GM12878 (cell line): ENCODE results near the gene MAPKBP1. TPM values are rescaled to one million over a fixed set of nuclear protein-coding genes. Genes with fewer than 3 reads are reported as not detected.

Experiments
- ATAC-seq: fragments of 200-7000 bp; cut with Tn5 transposase; 3 replicates; pipeline ENCODE4 v1.9.1; 2020; ENCODE audit warnings: mild to moderate bottlenecking, moderate library complexity
- BruUV-seq: library from RNA; stranded (reverse); fragments of 400-500 nt; replicated peaks from 2 replicates; lab custom pipeline; 2021; lab: Mats Ljungman, UMichigan
- CTCF ChIA-PET: fragments of 300-600 bp; sonication (Branson Sonifier 250); formaldehyde crosslinking; extraction: SDS; loops from one replicate; lab custom pipeline; 2021; ENCODE audit warnings: inconsistent platforms; lab: Yijun Ruan, JAX
- POLR2A ChIA-PET: fragments of 350-600 bp; formaldehyde crosslinking; extraction: SDS; loops from one replicate; lab custom pipeline; 2021; ENCODE audit warnings: inconsistent platforms; lab: Charles Lee
- RAD21 ChIA-PET: fragments of 300-600 bp; sonication (Branson Sonifier 250); formaldehyde crosslinking; loops from one replicate; lab custom pipeline; 2023; ENCODE audit warnings: antibody characterized with exemption; ENCODE audit not compliant: unreplicated experiment; lab: Charles Lee
- SMC1A ChIA-PET: fragments of 300-600 bp; sonication (Branson Sonifier 250); formaldehyde crosslinking; loops from one replicate; lab custom pipeline; 2023; ENCODE audit not compliant: unreplicated experiment, uncharacterized antibody; lab: Charles Lee
- DNase-seq: peaks from one replicate; pipeline ENCODE4 v3.0.0-alpha.2; 2011; ENCODE audit warnings: low read depth, low spot score
- FAIRE-seq: peaks from 3 replicates; lab custom pipeline; 2011; peaks lifted over from hg19 to GRCh38; lab: Jason Lieb, UNC
- H2AFZ ChIP-seq: 2 replicates; pipeline ENCODE4 v1.6.0; 2011; ENCODE audit warnings: low read depth, low read length, control low read depth; ENCODE audit not compliant: control insufficient read depth
- H3K27ac ChIP-seq: 2 replicates; pipeline ENCODE4 v1.5.1; 2011; ENCODE audit warnings: control low read depth; ENCODE audit not compliant: control insufficient read depth, insufficient read depth
- H3K27me3 ChIP-seq, 2 experiments: replicated peaks in 1 of 2; 2 replicates each; pipeline versions ENCODE4 v1.6.0 to v1.6.1; 2011; ENCODE audit warnings: low read length in 1 of 2; ENCODE audit not compliant: control insufficient read depth in 2 of 2, insufficient read depth in 2 of 2
- H3K36me3 ChIP-seq, 2 experiments: 2 replicates each; pipeline ENCODE4 v1.5.1; 2011; ENCODE audit warnings: low read length in 1 of 2; ENCODE audit not compliant: control insufficient read depth in 2 of 2, insufficient read depth in 2 of 2
- H3K4me1 ChIP-seq: 2 replicates; pipeline ENCODE4 v1.6.1; 2011; ENCODE audit warnings: mild to moderate bottlenecking, low read length, moderate library complexity, mixed read lengths; ENCODE audit not compliant: control insufficient read depth, insufficient read depth
- H3K4me2 ChIP-seq: 2 replicates; pipeline ENCODE4 v1.6.0; 2011; ENCODE audit warnings: control low read depth; ENCODE audit not compliant: control insufficient read depth, insufficient read depth
- H3K4me3 ChIP-seq: fragments of 200-600 bp; sonication (generic); 2 replicates; pipeline ENCODE4 v1.5.1; 2016
- H3K79me2 ChIP-seq: 2 replicates; pipeline ENCODE4 v1.6.0; 2011; ENCODE audit warnings: low read length; ENCODE audit not compliant: control insufficient read depth, insufficient read depth
- H3K9ac ChIP-seq: 2 replicates; pipeline ENCODE4 v1.8.0; 2011; ENCODE audit warnings: low read length, control low read depth, mixed read lengths; ENCODE audit not compliant: control insufficient read depth, insufficient read depth
- H3K9me3 ChIP-seq: replicated peaks from 3 replicates; pipeline ENCODE4 v1.5.1; 2011; ENCODE audit warnings: mild to moderate bottlenecking, low read length; ENCODE audit not compliant: control insufficient read depth, insufficient read depth
- H4K20me1 ChIP-seq: 2 replicates; pipeline ENCODE4 v1.6.0; 2011; ENCODE audit not compliant: control insufficient read depth, insufficient read depth
- BHLHE40 ChIP-seq, 2 experiments: fragments of 450-650 bp in 1 of 2; IDR thresholded peaks; 2 replicates each; pipeline ENCODE4 v1.6.1; 2011 to 2017; ENCODE audit warnings: low read depth in 2 of 2, borderline replicate concordance in 1 of 2, improper control_type of control experiment in 1 of 2, low read length in 1 of 2, mild to moderate bottlenecking in 1 of 2
- CHD2 ChIP-seq: IDR thresholded peaks from 2 replicates; pipeline ENCODE4 v1.6.1; 2011; ENCODE audit warnings: low read depth, low read length, improper control_type of control experiment, borderline replicate concordance
- EP300 ChIP-seq, 2 experiments: fragments of 150-350 bp in 1 of 2; IDR thresholded peaks; 2 replicates each; pipeline ENCODE4 v1.6.1; 2011 to 2012; ENCODE audit warnings: low read depth in 2 of 2, low read length in 2 of 2, borderline replicate concordance in 1 of 2, improper control_type of control experiment in 1 of 2, inconsistent platforms in 1 of 2; ENCODE audit not compliant: control insufficient read depth in 1 of 2
- FOS ChIP-seq: IDR thresholded peaks from 3 replicates; pipeline ENCODE4 v1.6.1; 2011; ENCODE audit warnings: borderline replicate concordance; ENCODE audit not compliant: insufficient read length; ENCODE audit errors: extremely low read depth
- HDAC2 ChIP-seq: fragments of 200-600 bp; sonication (generic); IDR thresholded peaks from 2 replicates; pipeline ENCODE4 v1.6.1; 2017
- IKZF1 ChIP-seq: fragments of 450-650 bp; conservative IDR thresholded peaks from 2 replicates; pipeline ENCODE4 v1.6.1; 2017; ENCODE audit warnings: antibody characterized with exemption, mild to moderate bottlenecking
- MXI1 ChIP-seq: fragments of 150-350 bp; IDR thresholded peaks from 2 replicates; pipeline ENCODE4 v1.6.1; 2011; ENCODE audit warnings: low read depth, mild to moderate bottlenecking, inconsistent platforms, low read length, improper control_type of control experiment
- MYB ChIP-seq: fragments of 150-350 bp; IDR thresholded peaks from 2 replicates; pipeline ENCODE4 v1.6.1; 2014; ENCODE audit warnings: mild to moderate bottlenecking, low read depth, low read length, borderline replicate concordance
- SREBF2 ChIP-seq: IDR thresholded peaks from 2 replicates; pipeline ENCODE4 v1.6.1; 2012; ENCODE audit warnings: mild to moderate bottlenecking, low read length
- STAT3 ChIP-seq: IDR thresholded peaks from 2 replicates; pipeline ENCODE4 v1.6.1; 2011; ENCODE audit warnings: low read depth, low read length, improper control_type of control experiment
- SUZ12 ChIP-seq: fragments of 200-600 bp; sonication (generic); IDR thresholded peaks from one replicate; pipeline ENCODE4 v1.6.1; 2018; ENCODE audit warnings: antibody characterized with exemption, mild to moderate bottlenecking; ENCODE audit not compliant: unreplicated experiment
- TARDBP ChIP-seq: IDR thresholded peaks from 2 replicates; pipeline ENCODE4 v1.6.1; 2016; ENCODE audit warnings: borderline replicate concordance
- YY1 ChIP-seq: IDR thresholded peaks from 2 replicates; pipeline ENCODE4 v1.6.1; 2011; ENCODE audit warnings: low read depth, mild to moderate bottlenecking, low read length
- ZSCAN29 ChIP-seq: fragments of 450-650 bp; IDR thresholded peaks from 2 replicates; pipeline ENCODE4 v1.6.1; 2017; ENCODE audit warnings: mild to moderate bottlenecking, moderate library complexity
- WGBS: methylation state at CpG from one replicate; pipeline ENCODE4 v1.1.6; 2016; ENCODE audit warnings: low lambda C conversion rate; ENCODE audit not compliant: insufficient replicate concordance, insufficient coverage; ENCODE audit errors: missing lambda C conversion rate; 5-methylcytosine and 5-hydroxymethylcytosine counted together
- in situ Hi-C: fragments of 300-500 bp; cut with MboI; formaldehyde crosslinking; loops from 9 replicates; pipeline ENCODE4 v1.14.3; 2018; ENCODE audit warnings: mixed read lengths
- intact Hi-C: fragments of 100-400 bp; cut with micrococcal nuclease; formaldehyde crosslinking; loops from one replicate; pipeline ENCODE4 v1.14.2; 2022; ENCODE audit not compliant: unreplicated experiment
- polyA plus RNA-seq, 11 experiments: library from polyadenylated mRNA; depleted of rRNA in 4 of 11; unstranded in 6 of 11; stranded (reverse) in 5 of 11; fragments of >200 nt; fragmentation: Nextera tagmentation in 4 of 11; fragmentation: Illumina TruSeq in 1 of 11; extraction: Ambion mirVana in 4 of 11; extraction: Trizol in 1 of 11; gene quantifications; 1 replicate in 1 of 11; 2 replicates in 10 of 11; pipeline versions ENCODE4 v1.2.1 to v1.2.3, GENCODE V29; 2011 to 2016; ENCODE audit warnings: inconsistent platforms in 2 of 11, missing spikeins in 2 of 11, low read depth in 1 of 11
- total RNA-seq, 4 experiments: library from RNA; depleted of rRNA in 3 of 4; stranded (reverse); fragments of >200 nt in 3 of 4; fragmentation: Illumina TruSeq in 1 of 4; extraction: Trizol in 1 of 4; gene quantifications; 2 replicates each; pipeline versions ENCODE4 v1.2.1 to v1.2.3, GENCODE V29; 2013 to 2021
- TF ChIP-seq, protein P1 (sequence below): fragments of 450-650 bp; IDR thresholded peaks from 2 replicates; pipeline ENCODE4 v1.6.1; 2017; ENCODE audit warnings: mild to moderate bottlenecking, moderate library complexity
- TF ChIP-seq, protein P2 (sequence below): IDR thresholded peaks from 2 replicates; pipeline ENCODE4 v1.6.1; 2012; ENCODE audit warnings: low read depth, low read length, improper control_type of control experiment
- TF ChIP-seq, protein P3 (sequence below): fragments of 450-650 bp; IDR thresholded peaks from 2 replicates; pipeline ENCODE4 v1.6.1; 2017; ENCODE audit warnings: low read depth, mild to moderate bottlenecking, moderate library complexity

Gene MAPKBP1
- total and polyA plus RNA-seq, 10 of the 15 experiments (the other 5 are each of a cell fraction or from before 2014, with no cell fraction given), result 0.44 to 19.0 (median 7.3) TPM

DNA sequence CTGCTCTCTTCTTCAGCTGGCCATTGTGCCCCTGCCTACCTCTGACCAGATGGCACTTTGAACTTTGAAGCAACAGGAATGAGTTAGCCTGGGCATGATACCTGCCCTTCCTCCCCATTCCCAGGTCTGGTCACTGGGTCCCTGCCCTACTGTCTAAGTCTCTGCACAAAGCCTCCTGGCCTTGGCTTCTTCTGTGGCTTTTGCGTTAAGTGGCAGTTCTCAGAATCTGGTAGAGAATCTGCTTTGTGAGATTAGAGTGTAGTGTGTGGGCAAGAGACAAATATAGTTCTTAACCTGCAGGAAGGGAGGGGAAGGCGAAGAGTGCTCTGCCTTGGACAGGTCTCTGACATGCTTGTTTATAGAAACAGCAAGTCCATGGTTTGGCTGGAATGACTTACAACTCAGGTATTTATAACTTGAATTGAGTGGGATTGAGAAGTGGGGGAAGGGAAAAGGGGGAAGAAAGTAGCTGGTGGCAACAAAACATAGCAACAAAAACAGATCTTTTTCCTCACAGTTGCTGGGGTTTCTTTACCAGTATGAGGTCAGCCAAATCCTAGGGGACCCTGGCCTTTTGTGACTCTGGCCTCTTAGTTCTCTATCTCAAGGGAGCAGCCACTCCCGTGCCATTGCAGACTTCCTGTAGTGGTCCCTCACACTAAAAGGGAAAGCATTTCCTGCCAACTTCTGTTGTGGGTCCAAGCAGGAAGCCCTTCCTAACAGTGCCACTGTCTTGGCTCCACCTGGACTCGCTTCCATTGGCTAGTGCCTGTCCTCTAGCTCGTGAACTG is 16.7 kb downstream of the MAPKBP1 start:
- WGBS, result 54% methylated on average over 5 of the region's 5 CpGs
- RAD21 ChIA-PET, result interaction anchor here (12.8 kb wide), 1 partner anchor 14 kb away, joined by 169 read pairs; the partner anchor contains the start of gene MAPKBP1
- Histone ChIP-seq H3K4me3 (no peak overlapping the region), H2AFZ (peak overlapping the region; percentile 37; the same call in 1 of the 2 replicates), H3K27ac (peak overlapping the region; percentile 64), H3K9ac (no peak overlapping the region), H4K20me1 (no peaks in the 10 kb centered on the region), H3K4me1 (peaks cover 33% of the 10 kb centered on the region), H3K36me3 (no peaks in the 10 kb centered on the region; a peak in 1 of 4 replicates), H3K27me3 (no peaks in the 10 kb centered on the region), H3K79me2 (peaks cover 27% of the 10 kb centered on the region), H3K4me2 (peak overlapping the region; percentile 67), H3K9me3 (no peaks in the 10 kb centered on the region)
- POLR2A ChIA-PET, result interaction anchor here (0.5 to 12.8 kb wide), 3 partner anchors 8 to 1440 kb away, joined by 3 to 170 read pairs (median 4); partner anchors contain the start of gene MAPKBP1
- in situ Hi-C loops, result no loop called here
- ATAC-seq (peak; percentile 73), DNase-seq (no peak), FAIRE-seq (no peak)
- intact Hi-C loops, result loop anchor here (2.0 kb wide), 1 partner anchor 16 kb away; the partner anchor contains the start of gene MAPKBP1
- no TSS peak for BruUV-seq
- CTCF ChIA-PET, result interaction anchor here (2.0 to 12.6 kb wide), 2 partner anchors 16 to 20 kb away, joined by 9 to 179 read pairs; partner anchors contain the start of gene MAPKBP1
- SMC1A ChIA-PET, result interaction anchor here (0.6 to 12.8 kb wide), 9 partner anchors 8 to 325 kb away, joined by 3 to 189 read pairs (median 3); partner anchors contain the start of gene MAPKBP1
- TF ChIP-seq TARDBP (no peak), CHD2 (no peak), STAT3 (no peak), BHLHE40 (IDR thresholded peaks at IDR 0.05; ENCODE audit: borderline replicate concordance in 1 of 2, low read depth in 2 of 2, low read length in 1 of 2) (peak; percentile 65 to 73), EP300 (IDR thresholded peaks at IDR 0.05; ENCODE audit: borderline replicate concordance in 1 of 2, control insufficient read depth in 1 of 2, low read depth in 2 of 2, low read length in 2 of 2) (no peak), MXI1 (no peak), MYB (no peak), ZSCAN29 (no peak), YY1 (no peak), HDAC2 (no peak), SREBF2 (no peak), IKZF1 (peak; percentile 51; the same call in 1 of the 2 replicates), FOS (no peak), SUZ12 (no peak)
- TF ChIP-seq, protein P1, sequence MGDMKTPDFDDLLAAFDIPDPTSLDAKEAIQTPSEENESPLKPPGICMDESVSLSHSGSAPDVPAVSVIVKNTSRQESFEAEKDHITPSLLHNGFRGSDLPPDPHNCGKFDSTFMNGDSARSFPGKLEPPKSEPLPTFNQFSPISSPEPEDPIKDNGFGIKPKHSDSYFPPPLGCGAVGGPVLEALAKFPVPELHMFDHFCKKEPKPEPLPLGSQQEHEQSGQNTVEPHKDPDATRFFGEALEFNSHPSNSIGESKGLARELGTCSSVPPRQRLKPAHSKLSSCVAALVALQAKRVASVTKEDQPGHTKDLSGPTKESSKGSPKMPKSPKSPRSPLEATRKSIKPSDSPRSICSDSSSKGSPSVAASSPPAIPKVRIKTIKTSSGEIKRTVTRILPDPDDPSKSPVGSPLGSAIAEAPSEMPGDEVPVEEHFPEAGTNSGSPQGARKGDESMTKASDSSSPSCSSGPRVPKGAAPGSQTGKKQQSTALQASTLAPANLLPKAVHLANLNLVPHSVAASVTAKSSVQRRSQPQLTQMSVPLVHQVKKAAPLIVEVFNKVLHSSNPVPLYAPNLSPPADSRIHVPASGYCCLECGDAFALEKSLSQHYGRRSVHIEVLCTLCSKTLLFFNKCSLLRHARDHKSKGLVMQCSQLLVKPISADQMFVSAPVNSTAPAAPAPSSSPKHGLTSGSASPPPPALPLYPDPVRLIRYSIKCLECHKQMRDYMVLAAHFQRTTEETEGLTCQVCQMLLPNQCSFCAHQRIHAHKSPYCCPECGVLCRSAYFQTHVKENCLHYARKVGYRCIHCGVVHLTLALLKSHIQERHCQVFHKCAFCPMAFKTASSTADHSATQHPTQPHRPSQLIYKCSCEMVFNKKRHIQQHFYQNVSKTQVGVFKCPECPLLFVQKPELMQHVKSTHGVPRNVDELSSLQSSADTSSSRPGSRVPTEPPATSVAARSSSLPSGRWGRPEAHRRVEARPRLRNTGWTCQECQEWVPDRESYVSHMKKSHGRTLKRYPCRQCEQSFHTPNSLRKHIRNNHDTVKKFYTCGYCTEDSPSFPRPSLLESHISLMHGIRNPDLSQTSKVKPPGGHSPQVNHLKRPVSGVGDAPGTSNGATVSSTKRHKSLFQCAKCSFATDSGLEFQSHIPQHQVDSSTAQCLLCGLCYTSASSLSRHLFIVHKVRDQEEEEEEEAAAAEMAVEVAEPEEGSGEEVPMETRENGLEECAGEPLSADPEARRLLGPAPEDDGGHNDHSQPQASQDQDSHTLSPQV, result no peak
- TF ChIP-seq, protein P2, sequence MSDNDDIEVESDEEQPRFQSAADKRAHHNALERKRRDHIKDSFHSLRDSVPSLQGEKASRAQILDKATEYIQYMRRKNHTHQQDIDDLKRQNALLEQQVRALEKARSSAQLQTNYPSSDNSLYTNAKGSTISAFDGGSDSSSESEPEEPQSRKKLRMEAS, result no peak
- TF ChIP-seq, protein P3, sequence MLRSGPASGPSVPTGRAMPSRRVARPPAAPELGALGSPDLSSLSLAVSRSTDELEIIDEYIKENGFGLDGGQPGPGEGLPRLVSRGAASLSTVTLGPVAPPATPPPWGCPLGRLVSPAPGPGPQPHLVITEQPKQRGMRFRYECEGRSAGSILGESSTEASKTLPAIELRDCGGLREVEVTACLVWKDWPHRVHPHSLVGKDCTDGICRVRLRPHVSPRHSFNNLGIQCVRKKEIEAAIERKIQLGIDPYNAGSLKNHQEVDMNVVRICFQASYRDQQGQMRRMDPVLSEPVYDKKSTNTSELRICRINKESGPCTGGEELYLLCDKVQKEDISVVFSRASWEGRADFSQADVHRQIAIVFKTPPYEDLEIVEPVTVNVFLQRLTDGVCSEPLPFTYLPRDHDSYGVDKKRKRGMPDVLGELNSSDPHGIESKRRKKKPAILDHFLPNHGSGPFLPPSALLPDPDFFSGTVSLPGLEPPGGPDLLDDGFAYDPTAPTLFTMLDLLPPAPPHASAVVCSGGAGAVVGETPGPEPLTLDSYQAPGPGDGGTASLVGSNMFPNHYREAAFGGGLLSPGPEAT, result 0 out of 2 replicates have a peak, but pooled peaks have one; percentile 37
